Stimulated activated CD8-positive, alpha-beta memory T cell treated with anti-CD3 and anti-CD28 coated beads, Interleukin-4, amount 100 ng/mL, for 4 hours (primary cell): Measurements from ENCODE around the gene KLHDC4.

Source experiments
- DNase-seq, 2 donors: peaks; one replicate each; pipeline ENCODE4 v3.0.0-alpha.2; 2020; ENCODE audit warnings: low read depth in 2 of 2, low spot score in 1 of 2

KLHDC4 gene

GRCh38 chr16:87664792-87665191, 101.0 kb downstream of the KLHDC4 start:
- DNase-seq = no peak

GRCh38 chr16:87662254-87663204, 103.3 kb downstream of the KLHDC4 start:
- no peak for DNase-seq

GRCh38 chr16:87661561-87661960, 104.2 kb downstream of the KLHDC4 start:
- DNase-seq = no peak

- DNase-seq = no peak
Measured at GRCh38 chr16:87658564-87659225, 107.1 kb downstream of the KLHDC4 start.
